GM12874 (cell line): Measurements from ENCODE around the gene SLC25A15.

ENCODE experiments used
- CTCF ChIP-seq: IDR thresholded peaks from 2 replicates; pipeline ENCODE4 v1.5.1; 2011; ENCODE audit warnings: low read depth, mild to moderate bottlenecking, control low read depth, low read length, moderate library complexity; ENCODE audit not compliant: insufficient read depth

Gene SLC25A15

GRCh38 chr13:40796649-40797048 is 7.2 kb downstream of the SLC25A15 start:
- no peak for TF ChIP-seq CTCF

- no peak for TF ChIP-seq CTCF
Observed at GRCh38 chr13:40798380-40798779, 9.0 kb downstream of the SLC25A15 start.

- no peak for TF ChIP-seq CTCF
Observed at GRCh38 chr13:40799508-40799907, 10.1 kb downstream of the SLC25A15 start.

- TF ChIP-seq CTCF = no peak
Observed at GRCh38 chr13:40800559-40800958, 11.1 kb downstream of the SLC25A15 start.

GRCh38 chr13:40801255-40802217 is 12.1 kb downstream of the SLC25A15 start:
- no peak for TF ChIP-seq CTCF

GRCh38 chr13:40803316-40803715 is 13.9 kb downstream of the SLC25A15 start:
- TF ChIP-seq CTCF = no peak

- no peak for TF ChIP-seq CTCF
Observed at GRCh38 chr13:40806241-40806640, 16.8 kb downstream of the SLC25A15 start.
